Activated CD8-positive, alpha-beta memory T cell treated with anti-CD3 and anti-CD28 coated beads for 4 hours (primary cell): ENCODE results near the gene BEND6.

Experiments
- DNase-seq, 2 donors: peaks; one replicate each; pipeline ENCODE4 v3.0.0-alpha.2; 2020; ENCODE audit warnings: low read depth in 2 of 2

Gene BEND6

GRCh38 chr6:56940463-56940862, 14.4 kb upstream of the BEND6 start:
- no peak for DNase-seq

DNA sequence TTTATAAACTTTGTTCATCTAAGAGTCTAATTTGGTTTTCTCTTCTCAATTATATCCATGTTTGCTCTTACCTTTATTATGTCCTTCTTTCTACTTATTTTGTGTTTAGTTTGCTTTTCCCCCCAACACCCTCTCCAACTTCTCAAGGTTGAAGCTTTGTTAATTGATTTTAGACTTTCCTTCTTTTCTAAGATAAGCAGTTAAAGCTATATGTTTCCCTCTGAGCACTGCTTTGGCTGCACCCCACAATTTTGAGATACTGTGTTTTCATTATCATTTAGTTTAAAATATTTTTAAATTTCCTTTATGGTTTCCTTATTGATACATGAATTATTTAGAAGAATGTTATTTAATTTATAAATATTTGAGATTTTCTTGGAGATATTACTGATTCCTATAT, 13.9 kb upstream of the BEND6 start:
- no peak for DNase-seq

- DNase-seq: no peak
These were observed 10.2 kb upstream of the BEND6 start for GRCh38 chr6:56944661-56945060.

- DNase-seq: no peak
These were observed 8.5 kb upstream of the BEND6 start for GRCh38 chr6:56946368-56946767.

- DNase-seq: no peak
These were observed 7.0 kb upstream of the BEND6 start for GRCh38 chr6:56947924-56948323.

DNA sequence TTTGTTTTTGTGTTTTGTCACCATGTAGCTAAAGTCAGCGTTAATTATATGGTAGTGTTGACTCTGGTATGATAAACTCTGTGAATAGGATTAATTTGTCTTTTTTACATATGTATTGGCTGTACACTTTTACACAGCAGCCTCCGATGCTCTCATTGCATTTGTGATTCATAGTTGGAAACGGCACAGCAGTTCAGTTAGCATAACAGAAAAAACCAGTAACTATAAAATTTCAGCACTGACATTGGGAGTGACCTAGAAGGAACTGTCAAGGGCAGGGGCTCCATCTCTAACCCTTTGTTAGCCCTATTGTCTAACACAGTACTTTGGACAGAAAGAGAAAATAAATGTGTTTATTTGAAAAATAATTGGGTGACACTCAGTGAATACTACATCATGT, 5.6 kb upstream of the BEND6 start:
- DNase-seq: no peak

GRCh38 chr6:56949925-56950495, 4.9 kb upstream of the BEND6 start:
- DNase-seq: no peak

GRCh38 chr6:56951049-56951831, 3.7 kb upstream of the BEND6 start:
- DNase-seq: no peak

DNA sequence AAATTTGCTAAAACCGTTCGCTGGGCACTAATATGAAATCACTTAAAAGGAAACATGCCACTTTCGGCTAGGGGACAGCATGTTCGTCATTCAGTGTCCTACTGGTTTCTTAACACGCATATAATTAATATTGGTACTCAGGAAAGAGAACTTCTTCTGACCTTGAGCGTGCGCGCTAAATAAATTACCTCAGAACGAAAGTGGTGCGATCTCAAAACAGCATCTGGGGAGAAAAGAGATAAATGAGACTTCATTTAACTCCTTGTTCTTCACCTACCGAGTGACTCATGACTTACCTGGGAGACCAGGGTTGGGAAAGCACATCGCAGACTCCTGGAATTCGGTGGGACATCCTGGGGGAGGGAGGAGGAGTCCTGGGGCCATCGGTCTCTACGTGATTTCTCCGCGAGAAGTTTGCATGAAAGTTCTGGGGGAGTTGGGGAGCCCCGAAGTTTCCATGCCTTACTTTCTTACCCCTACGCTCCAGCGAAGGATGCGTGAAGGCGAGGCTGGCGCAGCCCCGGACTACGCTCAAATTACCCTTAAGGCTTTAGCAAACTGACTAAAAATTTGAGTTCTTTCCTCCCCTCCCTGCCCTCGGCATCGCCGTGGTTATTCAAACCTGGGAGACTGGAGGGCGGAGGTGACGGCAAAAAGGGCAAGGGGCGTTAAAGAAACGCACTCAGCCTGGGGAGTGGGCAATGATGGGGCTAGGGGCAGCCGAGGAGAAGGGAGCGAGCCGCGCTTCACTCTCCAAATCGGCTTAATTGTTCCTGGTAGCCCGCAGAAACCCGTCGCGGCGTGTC, 1.1 kb upstream of the BEND6 start:
- no peak for DNase-seq

GRCh38 chr6:56955171-56956155, 556 bp downstream of the BEND6 start:
- peak in 1 of 2 donors; percentile 14 for DNase-seq

GRCh38 chr6:56956491-56956890, 1.6 kb downstream of the BEND6 start:
- no peak for DNase-seq

DNA sequence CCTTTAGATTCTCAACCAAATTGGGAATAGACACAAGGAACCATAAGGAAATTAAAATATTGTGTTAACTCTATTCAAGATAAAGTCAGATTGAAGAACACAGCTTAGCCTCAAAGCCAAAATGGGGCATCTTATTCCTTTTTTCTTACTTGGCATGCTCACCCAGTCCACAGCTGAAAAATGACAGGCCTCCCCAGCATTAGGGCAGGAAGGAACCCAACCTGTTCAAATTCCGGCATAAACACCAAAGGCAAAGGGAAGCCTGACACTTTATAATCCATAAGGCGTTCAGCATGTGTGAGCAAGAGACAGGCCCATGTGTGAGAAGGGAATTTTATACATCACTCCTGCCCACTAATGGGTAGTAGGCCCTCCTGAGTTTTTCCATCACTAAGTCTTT, 2.9 kb downstream of the BEND6 start:
- no peak for DNase-seq

DNA sequence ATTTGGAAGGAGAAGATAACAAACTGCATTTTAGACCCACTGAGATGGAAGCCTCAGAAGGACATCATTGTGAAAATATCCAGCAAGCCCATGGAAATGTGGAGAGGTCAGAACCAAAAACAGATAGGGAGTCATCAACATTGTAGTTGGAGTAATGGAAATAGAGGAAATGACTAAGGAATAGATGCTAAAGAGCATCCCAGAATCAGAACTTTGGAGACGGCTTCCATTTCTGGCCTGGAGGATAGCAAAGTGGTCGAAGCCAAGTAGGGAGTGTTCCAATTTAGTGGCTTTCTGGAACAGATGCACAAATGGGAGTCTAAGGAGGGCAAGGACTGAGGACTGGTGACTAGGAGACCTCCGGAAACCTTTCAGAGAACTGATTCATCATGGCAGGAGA, 3.6 kb downstream of the BEND6 start:
- no peak for DNase-seq

DNA sequence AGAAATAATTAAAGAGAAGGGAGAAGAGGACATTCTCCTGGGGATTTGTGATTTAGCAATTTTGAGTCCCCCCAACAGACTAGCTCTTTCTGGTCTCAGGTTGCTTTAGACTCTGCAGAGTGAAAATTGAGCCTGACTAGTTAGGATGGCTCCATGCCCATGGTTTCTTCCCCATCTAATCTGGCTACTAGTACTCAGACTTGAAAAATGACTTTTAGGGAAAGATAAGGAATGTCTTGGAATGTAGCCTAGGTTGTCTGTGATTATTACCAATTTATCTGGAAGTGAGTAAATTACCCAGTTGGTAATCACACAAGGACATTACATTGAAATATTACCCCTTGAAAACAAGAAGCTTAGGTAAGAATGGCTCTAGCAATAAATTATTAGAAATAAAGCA, 4.2 kb downstream of the BEND6 start:
- DNase-seq: no peak

DNA sequence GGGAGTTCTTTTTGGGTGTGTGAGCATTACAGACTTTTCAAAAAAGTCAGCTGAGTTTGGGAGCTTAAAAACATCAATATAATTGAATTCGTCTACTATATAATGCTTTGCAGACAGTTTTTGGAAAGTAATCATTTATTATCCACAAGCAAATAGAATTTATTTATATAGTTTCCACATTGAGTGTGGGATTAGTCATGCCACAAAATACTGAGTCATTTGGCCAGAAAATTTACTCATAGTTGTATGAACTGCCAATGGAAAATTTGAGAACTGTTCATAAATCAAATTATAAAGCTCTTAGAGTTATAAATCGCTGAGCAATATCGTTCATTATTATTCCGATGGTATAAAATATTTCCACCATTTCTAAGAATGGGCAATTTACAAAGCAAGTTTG, 5.0 kb downstream of the BEND6 start:
- DNase-seq: no peak

- DNase-seq: no peak
These were observed 6.2 kb downstream of the BEND6 start for GRCh38 chr6:56961151-56961550.

- no peak for DNase-seq
These were observed 7.5 kb downstream of the BEND6 start for GRCh38 chr6:56962441-56962840.

GRCh38 chr6:56963043-56963442, 8.1 kb downstream of the BEND6 start:
- DNase-seq: no peak

GRCh38 chr6:56963793-56964192, 8.9 kb downstream of the BEND6 start:
- no peak for DNase-seq

GRCh38 chr6:56965126-56965525, 10.2 kb downstream of the BEND6 start:
- no peak for DNase-seq

- DNase-seq: no peak
These were observed 15.9 kb downstream of the BEND6 start for GRCh38 chr6:56970849-56971248.

DNA sequence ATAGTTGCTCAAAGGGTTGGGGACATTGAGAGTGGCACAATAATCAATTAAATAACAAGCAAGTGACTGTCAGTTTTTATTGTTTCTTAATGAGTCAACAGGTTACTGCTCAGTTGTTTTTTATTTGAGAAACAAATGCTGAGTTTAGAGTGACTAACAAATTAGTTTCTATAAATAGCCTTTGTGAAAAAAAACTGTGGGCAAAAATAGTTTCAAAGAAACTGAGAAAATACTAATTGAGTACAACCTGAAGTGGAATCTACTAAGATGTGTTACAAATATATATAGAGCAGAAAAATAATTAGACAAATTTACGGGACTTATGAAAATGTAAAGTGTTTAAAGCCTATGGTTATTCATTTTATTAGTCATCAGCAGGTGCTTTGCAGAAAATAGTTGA, 22.3 kb downstream of the BEND6 start:
- no peak for DNase-seq
